ENCODE data around the gene POLDIP3. TPM values are rescaled to one million over a fixed set of nuclear protein-coding genes. Genes with fewer than 3 reads are reported as not detected.
A peak's percentile ranks its signal among the peaks of the same experiment; 100 is the strongest.
"Not testable (repeated sequence)": the region's sequence is repeated elsewhere in the genome, so short reads cannot be mapped to it uniquely, and the experiment has no call there.

POLDIP3 gene
- polyA plus RNA-seq, 2 donors = 20.0 to 28.7 TPM

DNA sequence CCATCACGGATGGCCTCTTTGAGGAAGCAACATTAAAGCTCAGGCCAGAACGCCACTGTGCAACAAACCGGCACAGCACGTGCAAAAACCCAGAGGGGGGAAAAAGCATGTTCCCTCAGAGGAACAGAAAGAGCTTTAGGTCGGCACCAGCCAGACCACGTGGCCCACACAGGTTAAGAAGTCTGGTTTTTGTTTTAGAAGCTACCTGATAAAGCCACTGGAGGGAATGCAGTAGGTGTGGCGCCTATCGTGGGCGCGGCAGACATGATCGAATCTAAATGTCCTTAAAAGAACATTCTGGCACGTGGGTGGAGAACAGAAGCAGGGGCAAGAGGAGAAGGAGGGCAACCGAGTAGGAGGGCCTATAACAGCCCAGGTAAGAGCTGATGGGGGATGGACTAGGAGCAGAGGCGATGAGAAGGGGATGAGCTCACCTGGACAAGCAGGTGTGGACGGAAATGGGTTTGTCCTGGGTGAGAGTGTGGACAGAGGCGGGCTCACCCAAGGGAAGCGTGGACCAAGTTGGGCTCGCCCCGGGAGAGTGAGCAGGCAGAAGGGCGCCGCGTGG, 33.4 kb downstream of the POLDIP3 start:
- not testable (repeated sequence) for H3K9me3 ChIP-seq (ENCODE audit: control insufficient read depth in 2 of 2, insufficient read depth in 1 of 2, low read depth in 1 of 2, low read length in 1 of 2); H3K27me3 ChIP-seq (ENCODE audit: control insufficient read depth in 1 of 2, insufficient read depth in 2 of 2, low read length in 2 of 2); H3K4me1 ChIP-seq (ENCODE audit: control insufficient read depth in 2 of 2, insufficient read depth in 2 of 2, low read length in 1 of 2)
- Histone ChIP-seq H3K27ac (ENCODE audit: low read depth in 2 of 2, low read length in 1 of 2) (peak overlapping the region; percentile 47 to 78), H3K36me3 (ENCODE audit: control insufficient read depth in 2 of 2, insufficient read depth in 2 of 2, low read length in 1 of 2) (peaks cover 15 to 41% of the 10 kb centered on the region in 2 donors), H3K4me3 (ENCODE audit: low read depth in 1 of 2, low read length in 2 of 2) (peak overlapping the region; percentile 80 to 84)
- 0 to 4% methylated on average over 5 to 14 of the region's 22 CpGs for WGBS, 2 donors

DNA sequence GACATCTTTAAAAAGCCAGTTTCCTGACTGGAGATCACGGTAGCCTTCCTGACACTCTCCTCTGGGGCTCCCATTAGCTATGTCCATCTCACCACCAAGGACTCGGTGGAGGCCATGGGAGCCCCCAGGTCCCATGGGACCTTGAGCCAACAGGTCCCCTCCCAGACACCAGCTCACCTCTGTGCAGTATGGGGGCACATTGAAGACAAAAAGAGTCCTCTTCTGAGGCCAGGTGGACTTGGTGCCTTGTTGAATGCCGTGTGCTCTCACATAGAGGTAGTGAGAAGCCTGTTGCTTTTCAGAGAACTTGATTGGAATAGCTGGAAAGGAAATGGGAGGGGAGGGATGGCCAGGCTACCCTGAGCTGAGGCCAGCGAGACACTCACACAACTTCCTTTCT, 34.6 kb downstream of the POLDIP3 start:
- H3K9me3 ChIP-seq (ENCODE audit: control insufficient read depth in 2 of 2, insufficient read depth in 1 of 2, low read depth in 1 of 2, low read length in 1 of 2); H3K4me3 ChIP-seq (ENCODE audit: low read depth in 1 of 2, low read length in 2 of 2); H3K27ac ChIP-seq (ENCODE audit: low read depth in 2 of 2, low read length in 1 of 2); H3K4me1 ChIP-seq (ENCODE audit: control insufficient read depth in 2 of 2, insufficient read depth in 2 of 2, low read length in 1 of 2); H3K27me3 ChIP-seq (ENCODE audit: control insufficient read depth in 1 of 2, insufficient read depth in 2 of 2, low read length in 2 of 2): not testable (repeated sequence)
- H3K36me3 ChIP-seq (ENCODE audit: control insufficient read depth in 2 of 2, insufficient read depth in 2 of 2, low read length in 1 of 2) = peaks cover 9 to 30% of the 10 kb centered on the region in 2 donors
- 80 to 86% methylated on average over 3 of the region's 4 CpGs for WGBS, 2 donors

DNA sequence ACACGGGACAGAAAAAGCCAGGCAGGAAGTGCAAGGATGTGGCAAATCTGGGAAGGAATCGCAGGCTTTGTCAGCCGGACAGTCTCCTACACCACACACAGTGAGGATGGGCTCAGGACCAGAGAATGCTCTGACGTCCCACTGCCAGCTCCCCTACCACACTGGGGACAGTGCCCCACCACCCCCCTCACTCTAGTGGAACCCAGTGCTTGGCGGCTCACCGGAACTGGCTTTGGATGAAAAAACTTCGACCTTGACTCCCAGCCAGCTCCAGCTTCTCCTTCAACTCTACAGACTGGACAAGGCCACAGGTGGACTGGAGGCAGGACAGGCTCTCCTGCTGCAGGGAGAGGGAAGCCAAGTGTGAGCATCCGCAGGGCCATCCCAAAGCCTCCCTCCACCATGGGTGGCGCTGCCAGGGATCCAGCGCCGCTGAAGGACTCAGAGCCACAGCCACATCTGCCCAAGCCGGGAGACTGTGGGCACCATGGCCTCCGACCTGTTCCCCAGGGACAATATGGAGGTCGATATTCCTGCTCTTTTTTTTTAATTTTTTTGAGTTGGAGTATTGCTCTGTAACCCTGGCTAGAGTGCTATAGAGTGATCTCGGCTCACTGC, 37.0 kb downstream of the POLDIP3 start:
- H3K4me3 ChIP-seq (ENCODE audit: low read depth in 1 of 2, low read length in 2 of 2) = no peak overlapping the region
- no peaks in the 10 kb centered on the region for H3K4me1 ChIP-seq (ENCODE audit: control insufficient read depth in 2 of 2, insufficient read depth in 2 of 2, low read length in 1 of 2)
- H3K27me3 ChIP-seq (ENCODE audit: control insufficient read depth in 1 of 2, insufficient read depth in 2 of 2, low read length in 2 of 2) = no peaks in the 10 kb centered on the region
- H3K27ac ChIP-seq (ENCODE audit: low read depth in 2 of 2, low read length in 1 of 2) = no peak overlapping the region
- peaks cover 0 to 26% of the 10 kb centered on the region in 2 donors for H3K36me3 ChIP-seq (ENCODE audit: control insufficient read depth in 2 of 2, insufficient read depth in 2 of 2, low read length in 1 of 2)
- 88 to 91% methylated on average over 15 of the region's 15 CpGs for WGBS, 2 donors
- H3K9me3 ChIP-seq (ENCODE audit: control insufficient read depth in 2 of 2, insufficient read depth in 1 of 2, low read depth in 1 of 2, low read length in 1 of 2) = no peaks in the 10 kb centered on the region

DNA sequence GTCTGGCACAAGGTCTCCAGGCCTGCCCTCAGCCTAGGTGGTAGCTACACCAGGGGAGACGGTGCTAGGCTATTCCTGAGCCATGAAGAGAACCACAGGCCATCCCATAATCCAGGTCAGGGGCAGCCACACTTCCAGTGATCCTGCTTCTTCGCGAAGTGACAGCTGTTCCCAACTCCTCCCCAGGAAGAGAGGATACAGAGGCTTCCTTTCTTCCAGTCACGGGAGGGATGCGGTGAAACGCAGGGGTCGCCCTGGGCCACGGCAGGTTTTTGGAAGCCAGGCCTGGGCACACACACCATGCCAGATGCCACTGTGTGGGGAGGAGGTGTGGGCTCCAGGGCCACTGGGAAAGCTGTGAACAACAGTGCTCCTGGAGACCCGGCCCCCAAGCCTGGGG, 37.5 kb downstream of the POLDIP3 start:
- H3K27ac ChIP-seq (ENCODE audit: low read depth in 2 of 2, low read length in 1 of 2); H3K4me1 ChIP-seq (ENCODE audit: control insufficient read depth in 2 of 2, insufficient read depth in 2 of 2, low read length in 1 of 2); H3K4me3 ChIP-seq (ENCODE audit: low read depth in 1 of 2, low read length in 2 of 2); H3K9me3 ChIP-seq (ENCODE audit: control insufficient read depth in 2 of 2, insufficient read depth in 1 of 2, low read depth in 1 of 2, low read length in 1 of 2); H3K27me3 ChIP-seq (ENCODE audit: control insufficient read depth in 1 of 2, insufficient read depth in 2 of 2, low read length in 2 of 2): not testable (repeated sequence)
- H3K36me3 ChIP-seq (ENCODE audit: control insufficient read depth in 2 of 2, insufficient read depth in 2 of 2, low read length in 1 of 2) = peaks cover 0 to 26% of the 10 kb centered on the region in 2 donors
- WGBS, 2 donors = 93 to 95% methylated on average over 8 of the region's 9 CpGs

DNA sequence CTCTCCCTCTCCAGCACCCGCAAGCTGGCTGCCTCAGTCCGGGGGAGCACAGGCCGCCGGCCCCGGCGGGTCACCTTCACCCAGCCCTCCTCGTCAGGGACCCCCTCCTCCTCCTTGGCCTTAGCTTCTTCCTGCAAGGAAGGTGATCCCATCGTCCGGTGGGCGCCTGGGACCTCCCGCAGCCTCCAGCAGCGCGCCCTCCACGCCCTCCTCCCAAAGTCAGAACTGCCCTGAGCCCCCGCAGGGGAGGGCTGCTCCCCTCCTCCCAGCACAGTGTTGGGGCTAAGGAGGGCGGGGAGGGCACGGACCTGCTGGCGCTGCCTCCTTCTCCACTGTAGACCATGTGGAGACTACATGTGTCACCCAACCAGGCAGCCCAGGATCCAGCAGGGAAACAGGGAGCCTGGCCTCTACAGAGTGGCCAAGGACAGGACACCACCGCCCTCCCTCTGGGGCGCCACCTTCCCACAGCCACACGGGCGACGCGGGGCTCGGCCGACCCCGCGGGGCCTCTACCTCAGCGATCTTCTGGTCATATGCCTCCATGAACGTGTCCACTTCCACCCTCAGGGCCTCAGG, 38.6 kb downstream of the POLDIP3 start:
- not testable (repeated sequence) for H3K4me3 ChIP-seq (ENCODE audit: low read depth in 1 of 2, low read length in 2 of 2); H3K4me1 ChIP-seq (ENCODE audit: control insufficient read depth in 2 of 2, insufficient read depth in 2 of 2, low read length in 1 of 2); H3K27me3 ChIP-seq (ENCODE audit: control insufficient read depth in 1 of 2, insufficient read depth in 2 of 2, low read length in 2 of 2); H3K27ac ChIP-seq (ENCODE audit: low read depth in 2 of 2, low read length in 1 of 2); H3K9me3 ChIP-seq (ENCODE audit: control insufficient read depth in 2 of 2, insufficient read depth in 1 of 2, low read depth in 1 of 2, low read length in 1 of 2)
- 84 to 93% methylated on average over 21 to 30 of the region's 30 CpGs for WGBS, 2 donors
- H3K36me3 ChIP-seq (ENCODE audit: control insufficient read depth in 2 of 2, insufficient read depth in 2 of 2, low read length in 1 of 2) = peaks cover 5 to 28% of the 10 kb centered on the region in 2 donors

DNA sequence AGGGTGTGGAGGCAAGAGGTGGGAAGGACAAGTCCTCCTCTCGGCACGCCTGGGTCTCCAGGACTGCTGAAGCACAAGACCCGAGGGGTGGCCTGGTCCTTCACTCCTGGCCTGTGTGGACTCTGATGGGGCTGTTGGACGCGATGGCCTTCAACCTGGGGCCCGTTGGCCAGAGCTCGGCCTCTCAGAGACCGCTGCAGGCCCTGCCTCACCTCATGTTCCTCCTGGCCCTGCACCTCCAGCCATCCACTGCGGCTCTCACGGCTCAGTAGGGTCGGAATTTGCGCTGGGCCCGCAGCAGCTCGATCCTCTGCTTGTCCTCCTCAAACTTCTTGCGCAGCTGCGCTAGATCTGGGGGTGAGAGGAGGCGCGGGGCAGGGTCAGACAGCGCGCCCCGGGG, 40.2 kb downstream of the POLDIP3 start:
- not testable (repeated sequence) for H3K27ac ChIP-seq (ENCODE audit: low read depth in 2 of 2, low read length in 1 of 2)

DNA sequence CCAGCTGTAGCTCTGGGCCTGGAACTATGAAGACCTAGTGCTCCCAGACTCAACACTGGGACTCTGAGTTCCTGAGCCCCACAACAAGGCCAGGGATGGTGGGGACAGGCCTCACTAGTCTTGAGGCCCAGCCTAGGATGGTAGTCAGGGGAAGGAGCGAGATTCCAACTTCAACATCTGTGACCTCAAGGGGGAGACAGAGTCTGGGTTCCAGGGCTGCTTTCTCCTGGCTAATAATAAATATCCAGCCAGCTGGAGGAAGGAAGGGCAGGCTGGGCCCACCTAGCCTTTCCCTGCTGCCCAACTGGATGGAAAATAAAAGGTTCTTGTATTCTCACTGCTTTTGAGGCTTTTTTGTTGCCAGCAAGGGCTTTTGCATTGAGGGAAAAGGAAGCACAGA, 40.6 kb downstream of the POLDIP3 start:
- H3K27me3 ChIP-seq (ENCODE audit: control insufficient read depth in 1 of 2, insufficient read depth in 2 of 2, low read length in 2 of 2); H3K9me3 ChIP-seq (ENCODE audit: control insufficient read depth in 2 of 2, insufficient read depth in 1 of 2, low read depth in 1 of 2, low read length in 1 of 2); H3K4me1 ChIP-seq (ENCODE audit: control insufficient read depth in 2 of 2, insufficient read depth in 2 of 2, low read length in 1 of 2); H3K27ac ChIP-seq (ENCODE audit: low read depth in 2 of 2, low read length in 1 of 2); H3K4me3 ChIP-seq (ENCODE audit: low read depth in 1 of 2, low read length in 2 of 2): not testable (repeated sequence)
- peaks cover 5 to 26% of the 10 kb centered on the region in 2 donors for H3K36me3 ChIP-seq (ENCODE audit: control insufficient read depth in 2 of 2, insufficient read depth in 2 of 2, low read length in 1 of 2)
- 82 to 100% methylated on average over 1 of the region's 1 CpG for WGBS, 2 donors

More for the DNA sequence above, 40.2 kb downstream of the POLDIP3 start:
- not testable (repeated sequence) for H3K9me3 ChIP-seq (ENCODE audit: control insufficient read depth in 2 of 2, insufficient read depth in 1 of 2, low read depth in 1 of 2, low read length in 1 of 2); H3K4me3 ChIP-seq (ENCODE audit: low read depth in 1 of 2, low read length in 2 of 2); H3K27me3 ChIP-seq (ENCODE audit: control insufficient read depth in 1 of 2, insufficient read depth in 2 of 2, low read length in 2 of 2); H3K4me1 ChIP-seq (ENCODE audit: control insufficient read depth in 2 of 2, insufficient read depth in 2 of 2, low read length in 1 of 2)
- WGBS, 2 donors = 90 to 91% methylated on average over 14 to 16 of the region's 21 CpGs
- H3K36me3 ChIP-seq (ENCODE audit: control insufficient read depth in 2 of 2, insufficient read depth in 2 of 2, low read length in 1 of 2) = peaks cover 5 to 26% of the 10 kb centered on the region in 2 donors

DNA sequence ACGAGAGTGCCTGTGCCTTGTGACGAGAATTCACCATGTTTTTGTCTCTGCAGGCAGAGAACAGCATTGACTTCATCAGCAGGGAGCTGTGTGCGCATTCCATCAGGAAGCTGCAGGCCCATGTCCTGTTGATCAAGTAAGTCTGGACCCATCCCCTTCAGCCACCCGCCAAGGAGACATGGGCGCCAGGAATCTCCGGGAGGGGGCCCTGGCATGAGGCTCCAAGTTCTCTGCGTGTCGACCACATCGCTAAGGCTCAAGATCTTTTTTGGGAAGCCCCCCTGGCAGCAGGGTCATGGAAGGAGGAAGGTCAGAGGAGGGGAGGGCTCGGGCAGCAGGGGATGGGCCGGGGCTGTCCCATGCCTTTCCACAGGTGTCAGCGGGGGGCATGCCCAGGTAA, 43.6 kb downstream of the POLDIP3 start:
- H3K9me3 ChIP-seq (ENCODE audit: control insufficient read depth in 2 of 2, insufficient read depth in 1 of 2, low read depth in 1 of 2, low read length in 1 of 2); H3K27me3 ChIP-seq (ENCODE audit: control insufficient read depth in 1 of 2, insufficient read depth in 2 of 2, low read length in 2 of 2); H3K4me3 ChIP-seq (ENCODE audit: low read depth in 1 of 2, low read length in 2 of 2); H3K4me1 ChIP-seq (ENCODE audit: control insufficient read depth in 2 of 2, insufficient read depth in 2 of 2, low read length in 1 of 2); H3K27ac ChIP-seq (ENCODE audit: low read depth in 2 of 2, low read length in 1 of 2): not testable (repeated sequence)
- WGBS, 2 donors = 89% methylated on average over 9 to 12 of the region's 12 CpGs
- H3K36me3 ChIP-seq (ENCODE audit: control insufficient read depth in 2 of 2, insufficient read depth in 2 of 2, low read length in 1 of 2) = peaks cover 5 to 11% of the 10 kb centered on the region in 2 donors

DNA sequence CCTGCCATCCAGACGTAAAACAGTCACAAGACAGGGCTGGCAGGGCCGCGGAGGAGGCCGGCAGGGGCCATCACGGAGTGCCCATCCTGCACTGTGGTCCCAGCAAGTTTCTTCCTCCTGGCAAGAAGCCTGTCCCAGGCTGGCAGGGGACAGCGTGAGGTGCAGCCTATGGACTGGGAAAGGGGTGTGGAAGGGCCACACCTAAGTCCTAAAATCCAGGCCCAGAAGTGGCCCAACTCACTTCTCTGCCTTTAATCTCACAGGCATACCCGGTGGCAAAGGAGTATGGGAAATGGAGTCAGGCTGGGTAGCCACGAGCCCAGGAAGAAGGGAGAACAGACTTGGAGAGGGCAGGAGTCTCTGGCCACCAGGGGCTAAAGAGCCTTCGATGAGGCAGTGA, 44.1 kb downstream of the POLDIP3 start:
- not testable (repeated sequence) for H3K4me3 ChIP-seq (ENCODE audit: low read depth in 1 of 2, low read length in 2 of 2); H3K27ac ChIP-seq (ENCODE audit: low read depth in 2 of 2, low read length in 1 of 2); H3K27me3 ChIP-seq (ENCODE audit: control insufficient read depth in 1 of 2, insufficient read depth in 2 of 2, low read length in 2 of 2); H3K4me1 ChIP-seq (ENCODE audit: control insufficient read depth in 2 of 2, insufficient read depth in 2 of 2, low read length in 1 of 2); H3K9me3 ChIP-seq (ENCODE audit: control insufficient read depth in 2 of 2, insufficient read depth in 1 of 2, low read depth in 1 of 2, low read length in 1 of 2)
- WGBS, 2 donors = 77% methylated on average over 9 of the region's 9 CpGs
- peaks cover 5 to 11% of the 10 kb centered on the region in 2 donors for H3K36me3 ChIP-seq (ENCODE audit: control insufficient read depth in 2 of 2, insufficient read depth in 2 of 2, low read length in 1 of 2)

DNA sequence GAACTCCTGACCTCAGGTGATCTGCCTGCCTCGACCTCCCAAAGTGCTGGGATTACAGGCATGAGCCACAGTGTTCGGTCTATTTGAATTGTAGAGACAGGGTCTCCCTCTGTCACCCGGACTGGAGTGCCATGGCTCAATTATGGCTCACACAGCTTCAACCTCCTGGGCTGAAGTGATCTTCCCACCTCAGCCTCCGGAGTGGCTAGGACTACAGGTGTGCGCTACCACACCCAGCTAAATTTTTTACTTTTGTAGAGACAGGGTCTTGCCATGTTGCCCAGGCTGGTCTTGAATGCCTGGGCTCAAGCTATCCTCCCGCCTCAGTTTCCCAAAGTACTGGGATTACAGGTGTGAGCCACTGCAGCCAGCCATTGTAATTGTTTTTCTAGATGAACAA, 46.7 kb downstream of the POLDIP3 start:
- not testable (repeated sequence) for H3K27ac ChIP-seq (ENCODE audit: low read depth in 2 of 2, low read length in 1 of 2); H3K9me3 ChIP-seq (ENCODE audit: control insufficient read depth in 2 of 2, insufficient read depth in 1 of 2, low read depth in 1 of 2, low read length in 1 of 2); H3K4me3 ChIP-seq (ENCODE audit: low read depth in 1 of 2, low read length in 2 of 2); H3K27me3 ChIP-seq (ENCODE audit: control insufficient read depth in 1 of 2, insufficient read depth in 2 of 2, low read length in 2 of 2); H3K36me3 ChIP-seq (ENCODE audit: control insufficient read depth in 2 of 2, insufficient read depth in 2 of 2, low read length in 1 of 2); H3K4me1 ChIP-seq (ENCODE audit: control insufficient read depth in 2 of 2, insufficient read depth in 2 of 2, low read length in 1 of 2)
- 71 to 75% methylated on average over 5 of the region's 6 CpGs for WGBS, 2 donors

All from esophagus (tissue), 2 donors.